SU-DHL-6 (cell line): ENCODE measurements around the gene MYPN.

Experiments
- H2AFZ ChIP-seq: fragments of 200-600 bp; sonication (generic); 2 replicates; pipeline ENCODE4 v1.6.1; 2014; ENCODE audit warnings: low read depth, mild to moderate bottlenecking, moderate library complexity, mixed read lengths, antibody characterized with exemption, low read length; ENCODE audit not compliant: severe bottlenecking
- H3F3A ChIP-seq: fragments of 200-600 bp; shearing (Covaris generic); 2 replicates; pipeline ENCODE4 v1.6.0; 2016; ENCODE audit warnings: antibody characterized with exemption, mild to moderate bottlenecking; ENCODE audit not compliant: insufficient read depth
- H3K27ac ChIP-seq: fragments of 200-600 bp; sonication (generic); 2 replicates; pipeline ENCODE4 v1.5.1; 2016; ENCODE audit warnings: low read depth, mild to moderate bottlenecking, low read length, moderate library complexity, mixed read lengths
- H3K27me3 ChIP-seq: fragments of 200-600 bp; sonication (generic), shearing (Covaris generic); 2 replicates; pipeline ENCODE4 v1.6.0; 2014; ENCODE audit warnings: mild to moderate bottlenecking, low read length
- H3K36me3 ChIP-seq: fragments of 200-600 bp; sonication (generic); 2 replicates; pipeline ENCODE4 v1.6.1; 2014; ENCODE audit warnings: mild to moderate bottlenecking, low read length, mixed read lengths
- H3K4me2 ChIP-seq: fragments of 300-600, 200-600 bp; shearing (Covaris generic), sonication (generic); 2 replicates; pipeline ENCODE4 v1.6.0; 2014; ENCODE audit warnings: low read length, low read depth, mild to moderate bottlenecking; ENCODE audit not compliant: poor library complexity, severe bottlenecking
- H3K4me3 ChIP-seq: fragments of 200-600 bp; sonication (generic); 2 replicates; pipeline ENCODE4 v1.5.1; 2014; ENCODE audit warnings: antibody characterized with exemption, low read length, mild to moderate bottlenecking, mixed read lengths; ENCODE audit not compliant: insufficient read depth, poor library complexity, severe bottlenecking
- H3K79me2 ChIP-seq: fragments of 200-600 bp; sonication (generic); 2 replicates; pipeline ENCODE4 v1.6.1; 2014; ENCODE audit warnings: mild to moderate bottlenecking, low read length, moderate library complexity; ENCODE audit not compliant: insufficient read depth
- H3K9ac ChIP-seq: fragments of 200-600 bp; sonication (generic); 2 replicates; pipeline ENCODE4 v1.7.0; 2014; ENCODE audit warnings: mild to moderate bottlenecking, low read length
- H3K9me2 ChIP-seq: fragments of 200-600 bp; sonication (generic); replicated peaks from 2 replicates; pipeline ENCODE4 v1.6.1; 2014; ENCODE audit warnings: low read length; ENCODE audit not compliant: insufficient read depth
- H3K9me3 ChIP-seq: fragments of 200-600 bp; sonication (generic); 2 replicates; pipeline ENCODE4 v1.6.1; 2014; ENCODE audit warnings: low read length, mixed read lengths; ENCODE audit not compliant: insufficient read depth
- H4K20me1 ChIP-seq: fragments of 200-600 bp; sonication (generic); 2 replicates; pipeline ENCODE4 v1.6.1; 2014; ENCODE audit warnings: low read depth, mild to moderate bottlenecking, antibody characterized with exemption, low read length, moderate library complexity, mixed read lengths
- EZH2phosphoT487 ChIP-seq: fragments of 200-600 bp; sonication (generic), shearing (Covaris generic); conservative IDR thresholded peaks from 2 replicates; pipeline ENCODE4 v1.6.1; 2018; ENCODE audit warnings: mild to moderate bottlenecking, antibody characterized with exemption, low read length, moderate library complexity, mixed read lengths
- TF ChIP-seq, protein P1 (sequence below): fragments of 200-600 bp; sonication (generic); IDR thresholded peaks from one replicate; pipeline ENCODE4 v1.5.1; 2017; ENCODE audit warnings: antibody characterized with exemption, mild to moderate bottlenecking, low read length, moderate library complexity; ENCODE audit not compliant: insufficient read depth, poor library complexity, severe bottlenecking

MYPN gene

GRCh38 chr10:68238371-68238770 lies 129.1 kb downstream of the MYPN start:
- Histone ChIP-seq H3K36me3 (no peaks in the 10 kb centered on the region), H3K79me2 (no peaks in the 10 kb centered on the region), H3K9me3 (no peaks in the 10 kb centered on the region), H3K27me3 (no peaks in the 10 kb centered on the region), H4K20me1 (no peaks in the 10 kb centered on the region), H3K27ac (no peak overlapping the region), H3K9me2 (no peaks in the 10 kb centered on the region), H3K9ac (no peak overlapping the region), H2AFZ (no peak overlapping the region), H3K4me3 (no peak overlapping the region), H3F3A (no peaks in the 10 kb centered on the region), H3K4me2 (no peak overlapping the region)
- no peak for TF ChIP-seq EZH2phosphoT487
- TF ChIP-seq, protein P1, sequence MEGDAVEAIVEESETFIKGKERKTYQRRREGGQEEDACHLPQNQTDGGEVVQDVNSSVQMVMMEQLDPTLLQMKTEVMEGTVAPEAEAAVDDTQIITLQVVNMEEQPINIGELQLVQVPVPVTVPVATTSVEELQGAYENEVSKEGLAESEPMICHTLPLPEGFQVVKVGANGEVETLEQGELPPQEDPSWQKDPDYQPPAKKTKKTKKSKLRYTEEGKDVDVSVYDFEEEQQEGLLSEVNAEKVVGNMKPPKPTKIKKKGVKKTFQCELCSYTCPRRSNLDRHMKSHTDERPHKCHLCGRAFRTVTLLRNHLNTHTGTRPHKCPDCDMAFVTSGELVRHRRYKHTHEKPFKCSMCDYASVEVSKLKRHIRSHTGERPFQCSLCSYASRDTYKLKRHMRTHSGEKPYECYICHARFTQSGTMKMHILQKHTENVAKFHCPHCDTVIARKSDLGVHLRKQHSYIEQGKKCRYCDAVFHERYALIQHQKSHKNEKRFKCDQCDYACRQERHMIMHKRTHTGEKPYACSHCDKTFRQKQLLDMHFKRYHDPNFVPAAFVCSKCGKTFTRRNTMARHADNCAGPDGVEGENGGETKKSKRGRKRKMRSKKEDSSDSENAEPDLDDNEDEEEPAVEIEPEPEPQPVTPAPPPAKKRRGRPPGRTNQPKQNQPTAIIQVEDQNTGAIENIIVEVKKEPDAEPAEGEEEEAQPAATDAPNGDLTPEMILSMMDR = no peak

DNA sequence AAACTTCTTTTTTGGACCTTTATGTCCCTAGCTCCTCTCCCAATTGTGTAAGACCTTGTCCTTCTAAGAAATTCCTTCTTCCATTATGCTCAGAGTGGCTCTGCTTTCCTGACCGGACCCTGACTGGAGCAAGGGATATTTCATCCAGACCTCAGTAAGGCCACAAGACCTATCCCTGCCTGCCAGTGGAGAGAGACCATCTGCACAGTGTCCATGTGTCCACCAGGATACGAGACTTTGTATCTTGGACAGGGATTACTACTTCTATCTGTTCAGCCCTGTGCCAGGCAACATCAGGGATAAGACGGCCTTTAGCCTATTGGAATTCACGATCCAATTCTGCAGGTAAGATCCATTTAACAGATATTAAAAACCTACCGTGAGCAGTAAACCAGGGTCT lies 129.8 kb downstream of the MYPN start:
- no peaks in the 10 kb centered on the region for H3K36me3 ChIP-seq
- no peaks in the 10 kb centered on the region for H3K9me2 ChIP-seq
- no peaks in the 10 kb centered on the region for H4K20me1 ChIP-seq
- no peak overlapping the region for H2AFZ ChIP-seq
- H3K4me3 ChIP-seq = no peak overlapping the region
- no peaks in the 10 kb centered on the region for H3K9me3 ChIP-seq
- H3F3A ChIP-seq = no peaks in the 10 kb centered on the region
- no peak overlapping the region for H3K9ac ChIP-seq
- H3K27ac ChIP-seq = no peak overlapping the region
- H3K79me2 ChIP-seq = no peaks in the 10 kb centered on the region
- H3K4me2 ChIP-seq = no peak overlapping the region
- no peaks in the 10 kb centered on the region for H3K27me3 ChIP-seq
- TF ChIP-seq, protein P1 = no peak
- no peak for TF ChIP-seq EZH2phosphoT487

GRCh38 chr10:68239596-68240150 lies 130.4 kb downstream of the MYPN start:
- Histone ChIP-seq H3K9ac (no peak overlapping the region), H3K27me3 (no peaks in the 10 kb centered on the region), H3K4me3 (no peak overlapping the region), H3K79me2 (no peaks in the 10 kb centered on the region), H3K4me2 (no peak overlapping the region), H3F3A (no peaks in the 10 kb centered on the region), H3K27ac (no peak overlapping the region), H2AFZ (peak overlapping the region; percentile 16), H3K36me3 (no peaks in the 10 kb centered on the region), H4K20me1 (no peaks in the 10 kb centered on the region), H3K9me2 (no peaks in the 10 kb centered on the region), H3K9me3 (no peaks in the 10 kb centered on the region)
- TF ChIP-seq EZH2phosphoT487 = no peak
- TF ChIP-seq, protein P1 = no peak
